Ovary (tissue), 3 donors: ENCODE data around the gene CYP4F11.

Experiments
- EP300 ChIP-seq: sonication (generic); formaldehyde crosslinking; IDR thresholded peaks from one replicate; pipeline ENCODE4 v1.6.1; 2017; ENCODE audit warnings: antibody characterized with exemption
- POLR2A ChIP-seq: fragments of 450-650 bp; IDR thresholded peaks from one replicate; pipeline ENCODE4 v1.6.1; 2017; ENCODE audit warnings: antibody characterized with exemption, mild to moderate bottlenecking, moderate library complexity
- TF ChIP-seq, protein P1 (sequence below), 3 donors: fragments of 450-650 bp in 2 of 3; fragments of 200-600 bp in 1 of 3; IDR thresholded peaks; one replicate each; pipeline versions ENCODE4 v1.5.1 to v1.8.0; 2016 to 2022; ENCODE audit warnings: antibody characterized with exemption in 3 of 3, mild to moderate bottlenecking in 1 of 3
- donor health status: DM: no; HTN: no; CAD: no.

DNA sequence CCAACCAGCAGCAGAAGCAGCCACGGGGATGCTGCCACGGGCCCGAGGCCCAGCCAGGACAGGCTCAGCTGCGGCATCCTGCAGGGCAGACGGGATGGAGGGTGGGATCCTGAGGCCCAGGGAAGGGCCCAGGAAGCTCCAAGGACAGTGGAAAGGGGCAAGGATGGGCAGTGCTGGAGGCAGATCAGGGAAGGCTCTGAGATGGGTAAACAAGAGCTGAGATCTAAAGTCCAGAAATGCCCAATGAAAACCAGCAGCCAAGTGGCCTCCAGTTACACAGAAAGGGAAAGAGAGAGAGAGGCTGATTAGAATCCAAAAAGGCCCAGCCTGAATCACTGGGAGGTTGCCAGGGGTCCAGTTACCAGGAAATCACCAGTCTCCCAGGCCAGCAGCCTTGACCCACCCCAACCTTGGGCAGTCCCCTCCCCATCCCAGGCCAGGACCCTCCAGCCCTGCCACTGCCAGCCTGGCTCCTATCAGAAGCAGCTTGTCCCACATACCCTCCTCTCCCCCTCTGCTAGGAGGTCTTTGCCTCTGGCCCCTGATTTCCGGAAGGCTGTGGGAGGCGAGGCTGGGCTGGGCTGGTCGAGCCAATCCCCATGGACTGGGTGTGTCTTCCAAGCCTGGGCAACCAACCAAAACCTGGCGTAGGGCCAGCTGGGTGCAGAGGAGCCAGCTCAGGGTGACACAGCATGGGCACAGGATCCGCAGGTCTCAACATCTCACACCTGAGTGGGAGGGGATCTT, at the start of gene CYP4F11:
- TF ChIP-seq POLR2A (no peak), EP300 (no peak)
- TF ChIP-seq, protein P1, sequence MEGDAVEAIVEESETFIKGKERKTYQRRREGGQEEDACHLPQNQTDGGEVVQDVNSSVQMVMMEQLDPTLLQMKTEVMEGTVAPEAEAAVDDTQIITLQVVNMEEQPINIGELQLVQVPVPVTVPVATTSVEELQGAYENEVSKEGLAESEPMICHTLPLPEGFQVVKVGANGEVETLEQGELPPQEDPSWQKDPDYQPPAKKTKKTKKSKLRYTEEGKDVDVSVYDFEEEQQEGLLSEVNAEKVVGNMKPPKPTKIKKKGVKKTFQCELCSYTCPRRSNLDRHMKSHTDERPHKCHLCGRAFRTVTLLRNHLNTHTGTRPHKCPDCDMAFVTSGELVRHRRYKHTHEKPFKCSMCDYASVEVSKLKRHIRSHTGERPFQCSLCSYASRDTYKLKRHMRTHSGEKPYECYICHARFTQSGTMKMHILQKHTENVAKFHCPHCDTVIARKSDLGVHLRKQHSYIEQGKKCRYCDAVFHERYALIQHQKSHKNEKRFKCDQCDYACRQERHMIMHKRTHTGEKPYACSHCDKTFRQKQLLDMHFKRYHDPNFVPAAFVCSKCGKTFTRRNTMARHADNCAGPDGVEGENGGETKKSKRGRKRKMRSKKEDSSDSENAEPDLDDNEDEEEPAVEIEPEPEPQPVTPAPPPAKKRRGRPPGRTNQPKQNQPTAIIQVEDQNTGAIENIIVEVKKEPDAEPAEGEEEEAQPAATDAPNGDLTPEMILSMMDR (IDR thresholded peaks at IDR 0.05): no peak
